HG03521 (cell line): ENCODE data around the gene TYW1.
A peak's percentile ranks its signal among the peaks of the same experiment; 100 is the strongest.
"Not testable (repeated sequence)": the region's sequence is repeated elsewhere in the genome, so short reads cannot be mapped to it uniquely, and the experiment has no call there.

Experiments used
- ATAC-seq: cut with Tn5 transposase; IDR thresholded peaks from one replicate; pipeline ENCODE4 v1.9.1; 2021; ENCODE audit warnings: mild to moderate bottlenecking, moderate library complexity; ENCODE audit not compliant: unreplicated experiment

TYW1 gene

GRCh38 chr7:66994691-66995049 lies 2.0 kb upstream of the TYW1 start:
- peak; percentile 21 for ATAC-seq

GRCh38 chr7:66995050-66995776 lies 1.4 kb upstream of the TYW1 start, which contains the start of gene SBDS:
Gene SBDS, minus strand, starts transcription at chr7:66995586. Its CDS starts 169 bp downstream, at chr7:66995417.
- ATAC-seq, result peak; percentile 62

GRCh38 chr7:67000601-67001258 lies 4.1 kb downstream of the TYW1 start:
- not testable (repeated sequence) for ATAC-seq

GRCh38 chr7:67004145-67004544 lies 7.5 kb downstream of the TYW1 start:
- not testable (repeated sequence) for ATAC-seq

GRCh38 chr7:67006965-67007364 lies 10.3 kb downstream of the TYW1 start:
- no peak for ATAC-seq

GRCh38 chr7:67008260-67008659 lies 11.6 kb downstream of the TYW1 start:
- ATAC-seq, result no peak

GRCh38 chr7:67009677-67010076 lies 13.0 kb downstream of the TYW1 start:
- ATAC-seq, result not testable (repeated sequence)

- ATAC-seq, result not testable (repeated sequence)
Observed at GRCh38 chr7:67014076-67014622, 17.5 kb downstream of the TYW1 start.

GRCh38 chr7:67017971-67018370 lies 21.3 kb downstream of the TYW1 start:
- not testable (repeated sequence) for ATAC-seq

GRCh38 chr7:67018940-67019339 lies 22.3 kb downstream of the TYW1 start:
- ATAC-seq, result no peak

GRCh38 chr7:67019562-67020390 lies 23.1 kb downstream of the TYW1 start:
- no peak for ATAC-seq

GRCh38 chr7:67021260-67021659 lies 24.6 kb downstream of the TYW1 start:
- no peak for ATAC-seq

- no peak for ATAC-seq
Observed at GRCh38 chr7:67022511-67022910, 25.9 kb downstream of the TYW1 start.

- ATAC-seq, result not testable (repeated sequence)
Observed at GRCh38 chr7:67025459-67025858, 28.8 kb downstream of the TYW1 start.

GRCh38 chr7:67031685-67032084 lies 35.1 kb downstream of the TYW1 start:
- not testable (repeated sequence) for ATAC-seq

- no peak for ATAC-seq
Observed at GRCh38 chr7:67033251-67033650, 36.6 kb downstream of the TYW1 start.

- ATAC-seq, result not testable (repeated sequence)
Observed at GRCh38 chr7:67036432-67037395, 40.1 kb downstream of the TYW1 start.

- not testable (repeated sequence) for ATAC-seq
Observed at GRCh38 chr7:67040832-67041231, 44.2 kb downstream of the TYW1 start.

- ATAC-seq, result not testable (repeated sequence)
Observed at GRCh38 chr7:67042781-67043558, 46.3 kb downstream of the TYW1 start.
